ENCODE results near the gene BCL11A.

DNA sequence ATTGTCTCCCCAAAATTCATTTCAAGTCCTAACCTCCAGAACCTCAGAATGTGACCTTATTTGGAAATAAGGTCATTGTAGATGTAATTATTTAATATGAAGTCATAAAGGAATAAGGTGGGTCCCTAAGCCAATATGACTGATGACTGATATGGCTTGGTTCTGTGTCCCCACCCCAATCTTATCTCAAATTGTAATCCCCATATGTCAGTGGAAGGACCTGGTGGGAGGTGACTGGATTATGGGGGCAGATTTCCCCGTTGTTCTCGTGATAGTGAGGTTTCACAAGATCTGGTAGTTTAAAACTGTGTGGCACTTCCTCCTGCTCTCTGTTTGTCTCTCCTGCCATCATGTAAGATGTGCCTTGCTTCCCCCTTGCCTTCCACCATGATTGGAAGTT lies 43.0 kb upstream of the BCL11A start:
- TF ChIP-seq, protein P1, sequence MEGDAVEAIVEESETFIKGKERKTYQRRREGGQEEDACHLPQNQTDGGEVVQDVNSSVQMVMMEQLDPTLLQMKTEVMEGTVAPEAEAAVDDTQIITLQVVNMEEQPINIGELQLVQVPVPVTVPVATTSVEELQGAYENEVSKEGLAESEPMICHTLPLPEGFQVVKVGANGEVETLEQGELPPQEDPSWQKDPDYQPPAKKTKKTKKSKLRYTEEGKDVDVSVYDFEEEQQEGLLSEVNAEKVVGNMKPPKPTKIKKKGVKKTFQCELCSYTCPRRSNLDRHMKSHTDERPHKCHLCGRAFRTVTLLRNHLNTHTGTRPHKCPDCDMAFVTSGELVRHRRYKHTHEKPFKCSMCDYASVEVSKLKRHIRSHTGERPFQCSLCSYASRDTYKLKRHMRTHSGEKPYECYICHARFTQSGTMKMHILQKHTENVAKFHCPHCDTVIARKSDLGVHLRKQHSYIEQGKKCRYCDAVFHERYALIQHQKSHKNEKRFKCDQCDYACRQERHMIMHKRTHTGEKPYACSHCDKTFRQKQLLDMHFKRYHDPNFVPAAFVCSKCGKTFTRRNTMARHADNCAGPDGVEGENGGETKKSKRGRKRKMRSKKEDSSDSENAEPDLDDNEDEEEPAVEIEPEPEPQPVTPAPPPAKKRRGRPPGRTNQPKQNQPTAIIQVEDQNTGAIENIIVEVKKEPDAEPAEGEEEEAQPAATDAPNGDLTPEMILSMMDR (IDR thresholded peaks at IDR 0.05): no peak
- TF ChIP-seq EP300 (IDR thresholded peaks at IDR 0.05): no peak
